Measurements from ENCODE around the gene RPP30.

DNA sequence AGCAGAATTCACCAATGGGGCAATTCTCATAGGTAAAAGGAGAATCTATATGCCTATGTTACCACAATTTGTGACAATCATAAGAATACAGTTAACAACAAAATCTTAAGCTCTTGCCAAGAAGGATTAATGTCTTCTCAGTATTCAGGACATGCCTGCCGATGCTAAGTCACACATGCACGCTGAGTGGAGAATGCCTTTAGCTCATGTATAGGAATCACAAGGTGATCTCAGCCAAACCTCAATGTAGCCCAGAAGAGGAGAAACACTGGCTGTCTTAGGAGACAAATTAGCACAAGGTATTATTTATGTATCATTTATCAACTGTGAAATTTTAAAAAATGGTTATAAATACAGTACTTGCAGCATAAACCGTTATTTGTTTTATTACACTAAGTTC is 16.6 kb upstream of the RPP30 start:
- TF ChIP-seq, protein P1, sequence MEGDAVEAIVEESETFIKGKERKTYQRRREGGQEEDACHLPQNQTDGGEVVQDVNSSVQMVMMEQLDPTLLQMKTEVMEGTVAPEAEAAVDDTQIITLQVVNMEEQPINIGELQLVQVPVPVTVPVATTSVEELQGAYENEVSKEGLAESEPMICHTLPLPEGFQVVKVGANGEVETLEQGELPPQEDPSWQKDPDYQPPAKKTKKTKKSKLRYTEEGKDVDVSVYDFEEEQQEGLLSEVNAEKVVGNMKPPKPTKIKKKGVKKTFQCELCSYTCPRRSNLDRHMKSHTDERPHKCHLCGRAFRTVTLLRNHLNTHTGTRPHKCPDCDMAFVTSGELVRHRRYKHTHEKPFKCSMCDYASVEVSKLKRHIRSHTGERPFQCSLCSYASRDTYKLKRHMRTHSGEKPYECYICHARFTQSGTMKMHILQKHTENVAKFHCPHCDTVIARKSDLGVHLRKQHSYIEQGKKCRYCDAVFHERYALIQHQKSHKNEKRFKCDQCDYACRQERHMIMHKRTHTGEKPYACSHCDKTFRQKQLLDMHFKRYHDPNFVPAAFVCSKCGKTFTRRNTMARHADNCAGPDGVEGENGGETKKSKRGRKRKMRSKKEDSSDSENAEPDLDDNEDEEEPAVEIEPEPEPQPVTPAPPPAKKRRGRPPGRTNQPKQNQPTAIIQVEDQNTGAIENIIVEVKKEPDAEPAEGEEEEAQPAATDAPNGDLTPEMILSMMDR (CRISPR knock-in tag; IDR thresholded peaks at IDR 0.05) = no peak
- TF ChIP-seq HHEX (CRISPR knock-in tag; IDR thresholded peaks at IDR 0.05) (no peak), MAFF (IDR thresholded peaks at IDR 0.05; ENCODE audit: low read depth, low read length) (no peak), ZNF354B (CRISPR knock-in tag; IDR thresholded peaks at IDR 0.05) (no peak), MAF1 (CRISPR knock-in tag; IDR thresholded peaks at IDR 0.05; ENCODE audit: borderline replicate concordance) (no peak)

Data from HepG2 (cell line).